Chondrocyte (in vitro differentiated cells): ENCODE measurements around the gene ULBP2. TPM values are rescaled to one million over a fixed set of nuclear protein-coding genes. Genes with fewer than 3 reads are reported as not detected.
A peak's percentile ranks its signal among the peaks of the same experiment; 100 is the strongest.
"Not testable (repeated sequence)": the region's sequence is repeated elsewhere in the genome, so short reads cannot be mapped to it uniquely, and the experiment has no call there.

ENCODE experiments used
- DNase-seq: peaks from one replicate; pipeline ENCODE4 v3.0.0; 2021; ENCODE audit warnings: mixed read lengths, low spot score
- H3K27ac Mint-ChIP-seq: one replicate; pipeline ENCODE4 v1.8.0; 2021; ENCODE audit warnings: mild to moderate bottlenecking, moderate library complexity, mixed read lengths; ENCODE audit not compliant: unreplicated experiment
- H3K27me3 Mint-ChIP-seq: 2 replicates; pipeline ENCODE4 v1.8.0; 2021; ENCODE audit warnings: low read depth, mixed read lengths
- H3K36me3 Mint-ChIP-seq: 2 replicates; pipeline ENCODE4 v1.8.0; 2021; ENCODE audit warnings: low read depth, mixed read lengths
- H3K4me1 Mint-ChIP-seq: 2 replicates; pipeline ENCODE4 v1.8.0; 2021; ENCODE audit warnings: low read depth, mild to moderate bottlenecking, mixed read lengths
- H3K4me3 Mint-ChIP-seq: one replicate; pipeline ENCODE4 v1.8.0; 2021; ENCODE audit warnings: mild to moderate bottlenecking, moderate library complexity, mixed read lengths; ENCODE audit not compliant: unreplicated experiment
- H3K9me3 Mint-ChIP-seq: 2 replicates; pipeline ENCODE4 v1.8.0; 2021; ENCODE audit warnings: low read depth, mixed read lengths
- total RNA-seq: library from RNA; stranded (reverse); gene quantifications from 3 replicates; pipeline ENCODE4 v1.2.1, GENCODE V29; 2021
- TF ChIP-seq, protein P1 (sequence below): fragments of 200-600 bp; sonication (generic); IDR thresholded peaks from 2 replicates; pipeline ENCODE4 v1.5.0; 2021; ENCODE audit warnings: antibody characterized with exemption, mild to moderate bottlenecking, moderate library complexity

Gene ULBP2
- total RNA-seq, 1 donor from 2014 or later: 15.1 TPM

DNA sequence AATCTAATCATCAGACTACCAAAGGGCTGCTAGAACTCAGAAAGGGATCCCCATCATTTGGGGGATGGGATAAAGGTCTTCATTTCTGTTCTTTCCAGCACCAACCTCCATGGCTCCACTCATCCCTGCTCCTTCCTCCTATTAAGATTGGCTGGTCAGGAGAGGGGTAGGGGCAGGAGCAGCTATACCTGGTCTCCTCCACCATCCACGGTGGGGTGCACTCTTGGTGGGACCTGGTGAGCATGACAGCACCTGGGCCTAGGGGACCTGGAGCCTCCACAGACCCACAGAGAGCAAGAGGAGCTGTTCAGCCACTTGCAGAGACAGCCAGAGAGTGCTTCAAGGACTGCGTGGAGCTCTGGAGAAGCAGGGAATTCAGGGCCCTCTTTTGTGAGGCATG lies 6.1 kb upstream of the ULBP2 start:
- Mint-ChIP-seq H3K27ac (no peak overlapping the region), H3K4me3 (no peak overlapping the region), H3K36me3 (peaks cover 4% of the 10 kb centered on the region), H3K9me3 (no peaks in the 10 kb centered on the region), H3K27me3 (peaks cover 73% of the 10 kb centered on the region), H3K4me1 (peaks cover 10% of the 10 kb centered on the region)
- no peak for DNase-seq
- TF ChIP-seq, protein P1, sequence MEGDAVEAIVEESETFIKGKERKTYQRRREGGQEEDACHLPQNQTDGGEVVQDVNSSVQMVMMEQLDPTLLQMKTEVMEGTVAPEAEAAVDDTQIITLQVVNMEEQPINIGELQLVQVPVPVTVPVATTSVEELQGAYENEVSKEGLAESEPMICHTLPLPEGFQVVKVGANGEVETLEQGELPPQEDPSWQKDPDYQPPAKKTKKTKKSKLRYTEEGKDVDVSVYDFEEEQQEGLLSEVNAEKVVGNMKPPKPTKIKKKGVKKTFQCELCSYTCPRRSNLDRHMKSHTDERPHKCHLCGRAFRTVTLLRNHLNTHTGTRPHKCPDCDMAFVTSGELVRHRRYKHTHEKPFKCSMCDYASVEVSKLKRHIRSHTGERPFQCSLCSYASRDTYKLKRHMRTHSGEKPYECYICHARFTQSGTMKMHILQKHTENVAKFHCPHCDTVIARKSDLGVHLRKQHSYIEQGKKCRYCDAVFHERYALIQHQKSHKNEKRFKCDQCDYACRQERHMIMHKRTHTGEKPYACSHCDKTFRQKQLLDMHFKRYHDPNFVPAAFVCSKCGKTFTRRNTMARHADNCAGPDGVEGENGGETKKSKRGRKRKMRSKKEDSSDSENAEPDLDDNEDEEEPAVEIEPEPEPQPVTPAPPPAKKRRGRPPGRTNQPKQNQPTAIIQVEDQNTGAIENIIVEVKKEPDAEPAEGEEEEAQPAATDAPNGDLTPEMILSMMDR: no peak

DNA sequence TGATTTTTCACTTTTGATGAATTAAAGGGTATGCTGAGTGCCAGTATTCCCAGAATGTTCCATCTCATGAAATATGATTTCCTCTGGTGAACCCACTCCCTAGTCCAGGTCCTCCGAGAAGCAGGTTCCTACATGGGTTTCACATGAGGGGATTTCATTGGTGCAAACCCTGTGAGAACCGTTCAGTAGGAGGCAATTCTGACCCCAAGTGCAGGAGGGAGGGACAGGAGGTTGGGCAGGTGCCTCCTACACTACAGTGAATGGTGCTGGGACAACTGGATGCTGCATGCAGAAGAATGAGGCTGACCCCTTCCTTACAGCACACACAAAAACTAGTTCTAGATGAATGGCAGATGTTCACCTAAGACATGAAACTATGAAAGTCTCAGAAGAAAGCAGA lies 5.1 kb upstream of the ULBP2 start:
- H3K36me3 Mint-ChIP-seq: peaks cover 2% of the 10 kb centered on the region
- H3K27ac Mint-ChIP-seq: no peak overlapping the region
- no peaks in the 10 kb centered on the region for H3K9me3 Mint-ChIP-seq
- no peak overlapping the region for H3K4me3 Mint-ChIP-seq
- peaks cover 13% of the 10 kb centered on the region for H3K4me1 Mint-ChIP-seq
- TF ChIP-seq, protein P1: no peak
- peaks cover 67% of the 10 kb centered on the region for H3K27me3 Mint-ChIP-seq
- DNase-seq: no peak

DNA sequence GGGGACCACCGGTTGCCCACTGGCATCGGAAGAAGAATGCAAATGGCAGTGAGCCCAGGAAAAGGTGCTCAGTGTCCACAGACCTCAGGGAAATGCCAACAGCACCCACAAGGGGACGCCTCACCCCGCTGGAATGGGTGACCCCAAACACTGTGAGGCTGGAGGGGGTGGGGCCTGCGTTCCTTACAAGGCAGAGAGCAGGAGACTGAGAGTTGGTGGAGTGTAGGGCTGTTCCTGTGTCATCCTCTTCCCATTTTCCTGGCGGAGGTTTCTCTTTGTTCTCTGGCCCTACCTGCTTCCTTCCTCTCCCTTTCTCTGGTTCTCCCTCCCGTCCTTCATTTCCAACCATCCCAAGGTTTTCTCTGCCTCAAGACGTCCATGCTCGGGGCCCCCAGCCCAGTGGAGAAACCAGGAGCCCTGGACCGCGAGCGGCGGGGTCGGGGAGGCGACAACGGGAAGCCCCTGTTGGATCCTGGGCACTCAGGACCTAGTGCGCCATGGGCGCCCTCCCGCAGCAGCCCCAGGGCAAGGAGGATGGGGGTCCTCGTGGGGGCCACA lies 3.7 kb upstream of the ULBP2 start:
- not testable (repeated sequence) for H3K36me3 Mint-ChIP-seq, H3K27ac Mint-ChIP-seq, DNase-seq, H3K9me3 Mint-ChIP-seq
- H3K4me3 Mint-ChIP-seq: peak overlapping the region; percentile 70
- H3K27me3 Mint-ChIP-seq: peaks cover 58% of the 10 kb centered on the region
- peaks cover 21% of the 10 kb centered on the region for H3K4me1 Mint-ChIP-seq
- TF ChIP-seq, protein P1: peak; percentile 45

DNA sequence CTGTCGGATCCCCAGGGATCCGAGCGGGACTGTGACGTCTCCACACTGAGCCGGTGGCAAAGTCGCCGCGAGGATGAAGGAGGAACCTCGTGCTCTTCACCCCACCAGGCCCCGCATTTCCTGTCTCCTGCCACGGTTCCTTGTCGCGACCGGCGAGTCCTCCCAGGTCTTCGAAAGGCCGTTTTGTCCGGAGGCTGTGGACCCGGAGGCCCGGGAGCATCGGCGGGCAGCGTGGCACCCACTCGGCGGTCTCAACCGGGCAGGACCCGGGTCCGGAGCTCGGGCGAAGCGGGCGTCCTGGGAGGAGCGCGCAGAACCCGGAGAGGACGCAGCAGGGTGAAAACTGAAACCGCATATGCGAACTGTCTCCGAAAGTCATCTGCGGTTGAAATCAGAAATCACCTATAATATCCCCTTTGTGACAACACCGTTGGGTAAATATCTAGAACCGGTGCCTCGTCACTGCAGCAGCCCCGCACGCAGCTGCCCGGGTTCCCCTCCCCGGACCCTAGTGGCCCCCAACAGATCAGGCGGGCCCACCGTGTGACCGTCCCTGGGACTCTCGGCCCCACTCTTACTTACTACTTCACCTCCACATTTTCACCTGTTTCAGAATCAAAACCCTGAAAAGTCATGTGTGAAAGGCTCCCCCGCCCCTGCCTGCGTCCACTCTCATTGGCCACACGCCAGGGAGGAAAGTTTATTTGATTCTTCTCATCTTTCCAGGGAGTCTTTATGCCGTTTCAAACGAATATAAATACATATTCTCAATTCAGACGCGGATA lies 3.1 kb upstream of the ULBP2 start:
- no peak for DNase-seq
- Mint-ChIP-seq H3K9me3 (no peaks in the 10 kb centered on the region), H3K27ac (no peak overlapping the region), H3K36me3 (peaks cover 2% of the 10 kb centered on the region), H3K4me3 (peak overlapping the region; percentile 70), H3K4me1 (peaks cover 21% of the 10 kb centered on the region), H3K27me3 (peaks cover 52% of the 10 kb centered on the region)
- TF ChIP-seq, protein P1: no peak

DNA sequence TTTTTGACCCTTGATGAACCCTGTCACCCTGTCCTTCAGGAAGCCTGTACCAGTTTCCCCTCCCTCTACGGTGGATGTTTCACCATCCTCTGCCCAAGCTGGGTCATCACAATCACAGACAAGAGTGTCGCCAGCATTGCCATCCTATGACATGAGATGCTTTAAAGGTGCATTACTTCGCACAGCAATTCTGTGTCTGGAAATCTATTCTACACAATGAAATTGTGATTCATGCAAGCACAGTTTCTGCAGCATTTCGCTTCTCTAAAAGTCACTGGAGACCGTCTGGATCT lies 2.5 kb upstream of the ULBP2 start:
- peak overlapping the region; percentile 70 for H3K4me3 Mint-ChIP-seq
- H3K27ac Mint-ChIP-seq: no peak overlapping the region
- H3K9me3 Mint-ChIP-seq: no peaks in the 10 kb centered on the region
- DNase-seq: no peak
- peaks cover 51% of the 10 kb centered on the region for H3K27me3 Mint-ChIP-seq
- peaks cover 21% of the 10 kb centered on the region for H3K4me1 Mint-ChIP-seq
- peaks cover 2% of the 10 kb centered on the region for H3K36me3 Mint-ChIP-seq
- TF ChIP-seq, protein P1: no peak
